HepG2 (cell line): Measurements from ENCODE around the gene LSR. TPM values are rescaled to one million over a fixed set of nuclear protein-coding genes. Genes with fewer than 3 reads are reported as not detected.

Source experiments
- ATRX ChIP-seq: sonication (generic); formaldehyde crosslinking; IDR thresholded peaks from 2 replicates; pipeline ENCODE4 v1.4.0; 2020; ENCODE audit warnings: missing genetic modification reagents, borderline replicate concordance
- ESRRA ChIP-seq: sonication (generic); formaldehyde crosslinking; IDR thresholded peaks from 2 replicates; pipeline ENCODE4 v1.5.1; 2020; ENCODE audit warnings: mild to moderate bottlenecking, low read depth, missing genetic modification reagents
- FOSL2 ChIP-seq: sonication (generic); formaldehyde crosslinking; IDR thresholded peaks from 2 replicates; pipeline ENCODE4 v1.4.0; 2020; ENCODE audit warnings: missing genetic modification reagents
- HOXA5 ChIP-seq: sonication (generic); formaldehyde crosslinking; IDR thresholded peaks from 2 replicates; pipeline ENCODE4 v1.4.0; 2020; ENCODE audit warnings: missing genetic modification reagents
- KDM2A ChIP-seq: sonication (generic); formaldehyde crosslinking; IDR thresholded peaks from 2 replicates; pipeline ENCODE4 v1.4.0; 2020; ENCODE audit warnings: low read depth, missing genetic modification reagents, borderline replicate concordance
- MBNL3 ChIP-seq: fragments of 250-450 bp; sonication (Bioruptor Pico); conservative IDR thresholded peaks from 2 replicates; pipeline ENCODE4 v1.8.0; 2022; ENCODE audit warnings: mild to moderate bottlenecking, inconsistent platforms
- MYC ChIP-seq: sonication (generic); formaldehyde crosslinking; IDR thresholded peaks from 2 replicates; pipeline ENCODE4 v1.9.0; 2021; ENCODE audit warnings: missing genetic modification reagents, borderline replicate concordance
- PAWR ChIP-seq: sonication (generic); formaldehyde crosslinking; IDR thresholded peaks from 2 replicates; pipeline ENCODE4 v1.4.0; 2020; ENCODE audit warnings: missing genetic modification reagents, mild to moderate bottlenecking, borderline replicate concordance
- SKI ChIP-seq: fragments of 450-650 bp; IDR thresholded peaks from one replicate; pipeline ENCODE4 v1.6.1; 2018; ENCODE audit warnings: mild to moderate bottlenecking; ENCODE audit not compliant: partially characterized antibody
- SKIL ChIP-seq: sonication (generic); formaldehyde crosslinking; IDR thresholded peaks from 2 replicates; pipeline ENCODE4 v1.8.0; 2022; ENCODE audit warnings: missing genetic modification reagents, mild to moderate bottlenecking, moderate library complexity, borderline replicate concordance
- SRF ChIP-seq: IDR thresholded peaks from 2 replicates; pipeline ENCODE4 v1.6.1; 2011; ENCODE audit warnings: mild to moderate bottlenecking, low read depth, low read length, moderate library complexity
- XBP1 ChIP-seq: sonication (generic); formaldehyde crosslinking; IDR thresholded peaks from 2 replicates; pipeline ENCODE4 v1.5.0; 2020; ENCODE audit warnings: missing genetic modification reagents
- YY1 ChIP-seq: IDR thresholded peaks from 2 replicates; pipeline ENCODE4 v1.6.1; 2011; ENCODE audit warnings: low read length, low read depth, moderate library complexity, mild to moderate bottlenecking; ENCODE audit not compliant: insufficient read depth, insufficient replicate concordance
- ZBTB4 ChIP-seq: sonication (generic); formaldehyde crosslinking; IDR thresholded peaks from 2 replicates; pipeline ENCODE4 v1.4.0; 2020; ENCODE audit warnings: missing genetic modification reagents, mild to moderate bottlenecking, borderline replicate concordance
- ZBTB42 ChIP-seq: sonication (generic); formaldehyde crosslinking; IDR thresholded peaks from 2 replicates; pipeline ENCODE4 v1.5.0; 2020; ENCODE audit warnings: mild to moderate bottlenecking, missing genetic modification reagents
- ZNF768 ChIP-seq: sonication (generic); formaldehyde crosslinking; IDR thresholded peaks from 2 replicates; pipeline ENCODE4 v1.4.0; 2020; ENCODE audit warnings: missing genetic modification reagents
- polyA plus RNA-seq, 8 experiments: library from polyadenylated mRNA; depleted of rRNA in 3 of 8; stranded (reverse) in 7 of 8; unstranded in 1 of 8; fragments of >200 nt; fragmentation: Illumina TruSeq in 4 of 8; extraction: Trizol in 4 of 8; gene quantifications; 2 replicates each; pipeline versions ENCODE4 v1.2.1 to v1.2.3, GENCODE V29; 2011 to 2016; ENCODE audit warnings: low read depth in 4 of 8, missing spikeins in 1 of 8, mixed read lengths in 1 of 8; ENCODE audit not compliant: insufficient read depth in 1 of 8
- total RNA-seq, 5 experiments: library from RNA; depleted of rRNA; stranded (reverse); fragments of >200 nt; fragmentation: Illumina TruSeq; extraction: Trizol; gene quantifications; 2 replicates each; pipeline ENCODE4 v1.2.3, GENCODE V29; 2016; ENCODE audit warnings: low read depth in 1 of 5
- TF ChIP-seq, protein P1 (sequence below): sonication (generic); formaldehyde crosslinking; IDR thresholded peaks from 2 replicates; pipeline ENCODE4 v1.4.0; 2020; ENCODE audit warnings: missing genetic modification reagents, borderline replicate concordance
- TF ChIP-seq, protein P2 (sequence below): sonication (generic); formaldehyde crosslinking; IDR thresholded peaks from 2 replicates; pipeline ENCODE4 v1.4.0; 2020; ENCODE audit warnings: missing genetic modification reagents; ENCODE audit errors: not compliant biosample characterization

The LSR gene
- total and polyA plus RNA-seq, 2 of the 13 experiments (the other 11 are each of a cell fraction or from before 2014, with no cell fraction given) = 29.2 to 79.2 TPM

GRCh38 chr19:35248310-35249145 is at the start of gene LSR (continued):
- TF ChIP-seq, protein P1, sequence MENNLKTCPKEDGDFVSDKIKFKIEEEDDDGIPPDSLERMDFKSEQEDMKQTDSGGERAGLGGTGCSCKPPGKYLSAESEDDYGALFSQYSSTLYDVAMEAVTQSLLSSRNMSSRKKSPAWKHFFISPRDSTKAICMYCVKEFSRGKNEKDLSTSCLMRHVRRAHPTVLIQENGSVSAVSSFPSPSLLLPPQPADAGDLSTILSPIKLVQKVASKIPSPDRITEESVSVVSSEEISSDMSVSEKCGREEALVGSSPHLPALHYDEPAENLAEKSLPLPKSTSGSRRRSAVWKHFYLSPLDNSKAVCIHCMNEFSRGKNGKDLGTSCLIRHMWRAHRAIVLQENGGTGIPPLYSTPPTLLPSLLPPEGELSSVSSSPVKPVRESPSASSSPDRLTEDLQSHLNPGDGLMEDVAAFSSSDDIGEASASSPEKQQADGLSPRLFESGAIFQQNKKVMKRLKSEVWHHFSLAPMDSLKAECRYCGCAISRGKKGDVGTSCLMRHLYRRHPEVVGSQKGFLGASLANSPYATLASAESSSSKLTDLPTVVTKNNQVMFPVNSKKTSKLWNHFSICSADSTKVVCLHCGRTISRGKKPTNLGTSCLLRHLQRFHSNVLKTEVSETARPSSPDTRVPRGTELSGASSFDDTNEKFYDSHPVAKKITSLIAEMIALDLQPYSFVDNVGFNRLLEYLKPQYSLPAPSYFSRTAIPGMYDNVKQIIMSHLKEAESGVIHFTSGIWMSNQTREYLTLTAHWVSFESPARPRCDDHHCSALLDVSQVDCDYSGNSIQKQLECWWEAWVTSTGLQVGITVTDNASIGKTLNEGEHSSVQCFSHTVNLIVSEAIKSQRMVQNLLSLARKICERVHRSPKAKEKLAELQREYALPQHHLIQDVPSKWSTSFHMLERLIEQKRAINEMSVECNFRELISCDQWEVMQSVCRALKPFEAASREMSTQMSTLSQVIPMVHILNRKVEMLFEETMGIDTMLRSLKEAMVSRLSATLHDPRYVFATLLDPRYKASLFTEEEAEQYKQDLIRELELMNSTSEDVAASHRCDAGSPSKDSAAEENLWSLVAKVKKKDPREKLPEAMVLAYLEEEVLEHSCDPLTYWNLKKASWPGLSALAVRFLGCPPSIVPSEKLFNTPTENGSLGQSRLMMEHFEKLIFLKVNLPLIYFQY = no peak; the same call in none of the 2 replicates
- 0 out of 2 replicates have a peak, but pooled peaks have one; percentile 70 for TF ChIP-seq ZNF768 (CRISPR knock-in tag)
- peak; percentile 65 for TF ChIP-seq SKI
- peak; percentile 51; the same call in 1 of the 2 replicates for TF ChIP-seq ZBTB42 (CRISPR knock-in tag)
- TF ChIP-seq, protein P2, sequence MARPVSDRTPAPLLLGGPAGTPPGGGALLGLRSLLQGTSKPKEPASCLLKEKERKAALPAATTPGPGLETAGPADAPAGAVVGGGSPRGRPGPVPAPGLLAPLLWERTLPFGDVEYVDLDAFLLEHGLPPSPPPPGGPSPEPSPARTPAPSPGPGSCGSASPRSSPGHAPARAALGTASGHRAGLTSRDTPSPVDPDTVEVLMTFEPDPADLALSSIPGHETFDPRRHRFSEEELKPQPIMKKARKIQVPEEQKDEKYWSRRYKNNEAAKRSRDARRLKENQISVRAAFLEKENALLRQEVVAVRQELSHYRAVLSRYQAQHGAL (CRISPR knock-in tag) = peak; percentile 74
- TF ChIP-seq KDM2A (CRISPR knock-in tag) = peak; percentile 86; the same call in 1 of the 2 replicates
- TF ChIP-seq FOSL2 = no peak; the same call in 1 of the 2 replicates
- TF ChIP-seq ZBTB4 (CRISPR knock-in tag) = peak; percentile 60; the same call in 1 of the 2 replicates
- TF ChIP-seq XBP1 (CRISPR knock-in tag) = no peak
- TF ChIP-seq HOXA5 = peak; percentile 83
- peak; percentile 57; the same call in 1 of the 2 replicates for TF ChIP-seq MYC (CRISPR knock-in tag)
- TF ChIP-seq YY1 = peak; percentile 90
- peak; percentile 64; the same call in 1 of the 2 replicates for TF ChIP-seq SKIL (CRISPR knock-in tag)
- TF ChIP-seq PAWR = no peak
- no peak for TF ChIP-seq SRF
- no peak; the same call in none of the 2 replicates for TF ChIP-seq ESRRA (CRISPR knock-in tag)
- no peak for TF ChIP-seq ATRX (CRISPR knock-in tag)
- no peak for TF ChIP-seq MBNL3 (CRISPR knock-in tag)
